ENCODE data around the gene AP2B1.

AP2B1 gene

GRCh38 chr17:35764123-35764991 is 177.2 kb downstream of the AP2B1 start:
- Mint-ChIP-seq H3K36me3 (ENCODE audit: insufficient read depth) (no peaks in the 10 kb centered on the region), H3K4me3 (peak overlapping the region; percentile 87 to 91), H3K27me3 (peaks cover 0 to 15% of the 10 kb centered on the region in 2 donors), H3K27ac (peak overlapping the region in 1 of 2 donors; percentile 34), H3K4me1 (ENCODE audit: low read depth in 2 of 2) (peaks cover 2 to 11% of the 10 kb centered on the region in 2 donors), H3K9me3 (no peaks in the 10 kb centered on the region)
- ATAC-seq (replicated peaks) (peak; percentile 87), DNase-seq (peak; percentile 79 to 86 (median 82))

GRCh38 chr17:35765086-35765710 is 178.1 kb downstream of the AP2B1 start:
- DNase-seq (no peak), ATAC-seq (replicated peaks) (no peak)
- Mint-ChIP-seq H3K27ac (no peak overlapping the region), H3K36me3 (ENCODE audit: insufficient read depth) (no peaks in the 10 kb centered on the region), H3K4me1 (ENCODE audit: low read depth in 2 of 2) (peaks cover 2 to 11% of the 10 kb centered on the region in 2 donors), H3K4me3 (peak overlapping the region; percentile 87 to 91), H3K9me3 (no peaks in the 10 kb centered on the region), H3K27me3 (peaks cover 0 to 19% of the 10 kb centered on the region in 2 donors)

- Mint-ChIP-seq H3K27ac (no peak overlapping the region), H3K4me1 (ENCODE audit: low read depth in 2 of 2) (peaks cover 2 to 11% of the 10 kb centered on the region in 2 donors), H3K9me3 (no peaks in the 10 kb centered on the region), H3K27me3 (peaks cover 0 to 19% of the 10 kb centered on the region in 2 donors), H3K36me3 (ENCODE audit: insufficient read depth) (no peaks in the 10 kb centered on the region), H3K4me3 (peak overlapping the region in 1 of 2 donors; percentile 87)
- DNase-seq (no peak), ATAC-seq (replicated peaks) (no peak)
Observed at GRCh38 chr17:35765756-35766488, 178.8 kb downstream of the AP2B1 start.

DNA sequence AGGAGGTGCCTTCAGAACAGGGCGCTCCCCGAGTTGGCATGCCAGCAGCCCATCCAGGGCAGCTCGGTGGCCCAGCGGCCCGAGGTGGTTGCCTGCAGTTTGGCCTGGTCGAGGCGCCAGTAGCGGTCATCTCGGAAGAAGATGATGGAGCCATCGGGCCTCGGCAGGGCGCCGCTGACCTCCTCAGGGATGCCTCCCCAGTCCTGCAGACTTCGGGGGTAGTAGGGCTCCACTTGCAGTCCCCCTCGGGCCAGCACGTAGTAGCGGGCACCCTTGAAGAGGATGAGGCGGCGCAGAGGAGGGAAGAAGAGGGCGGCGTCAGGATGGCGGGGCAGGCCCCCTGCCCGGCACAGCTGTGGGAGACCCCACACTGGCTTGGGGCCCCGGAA is 179.4 kb downstream of the AP2B1 start:
- Mint-ChIP-seq H3K27me3 (peaks cover 0 to 19% of the 10 kb centered on the region in 2 donors), H3K4me3 (no peak overlapping the region), H3K36me3 (ENCODE audit: insufficient read depth) (no peaks in the 10 kb centered on the region), H3K9me3 (no peaks in the 10 kb centered on the region), H3K4me1 (ENCODE audit: low read depth in 2 of 2) (peaks cover 2 to 11% of the 10 kb centered on the region in 2 donors), H3K27ac (no peak overlapping the region)
- DNase-seq (no peak), ATAC-seq (replicated peaks) (no peak)

DNA sequence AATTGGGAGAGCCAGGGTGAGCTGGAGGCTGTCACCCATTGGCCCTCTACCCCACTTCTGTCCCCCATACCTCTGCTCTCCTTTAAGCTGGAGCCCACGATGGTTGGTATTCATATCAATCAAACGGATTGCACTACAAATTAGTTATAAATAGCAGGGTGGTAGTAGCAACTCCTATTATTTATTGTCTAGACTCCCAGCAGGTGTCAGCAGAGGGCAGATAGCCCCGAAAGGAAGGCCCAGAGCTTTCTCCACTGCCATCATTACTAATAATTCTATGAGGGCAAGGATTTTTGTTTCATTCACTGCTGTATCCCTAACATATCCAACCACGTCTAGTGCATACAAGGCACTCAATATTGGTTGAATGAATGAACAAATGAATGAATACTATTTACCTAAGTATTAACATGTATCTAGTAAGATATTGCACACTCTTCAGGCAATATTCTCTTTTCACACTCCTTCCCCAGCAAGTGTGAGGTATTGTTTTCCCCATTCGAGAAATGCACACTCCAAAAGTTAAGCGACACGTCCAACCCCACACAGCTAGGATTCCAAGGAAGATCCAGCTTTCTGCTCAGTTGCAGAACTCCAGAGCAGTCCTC is 179.9 kb downstream of the AP2B1 start:
- Mint-ChIP-seq H3K9me3 (no peaks in the 10 kb centered on the region), H3K27me3 (peaks cover 2 to 24% of the 10 kb centered on the region in 2 donors), H3K36me3 (ENCODE audit: insufficient read depth) (no peaks in the 10 kb centered on the region), H3K4me1 (ENCODE audit: low read depth in 2 of 2) (peaks cover 2 to 11% of the 10 kb centered on the region in 2 donors), H3K27ac (no peak overlapping the region), H3K4me3 (no peak overlapping the region)
- DNase-seq (peak in 1 of 3 experiments; percentile 25), ATAC-seq (replicated peaks) (no peak)

GRCh38 chr17:35768797-35769196 is 181.7 kb downstream of the AP2B1 start:
- no peak for DNase-seq
- Mint-ChIP-seq H3K4me3 (no peak overlapping the region), H3K27me3 (peaks cover 11 to 41% of the 10 kb centered on the region in 2 donors), H3K36me3 (ENCODE audit: insufficient read depth) (no peaks in the 10 kb centered on the region), H3K4me1 (ENCODE audit: low read depth in 2 of 2) (peaks cover 2 to 11% of the 10 kb centered on the region in 2 donors), H3K27ac (no peak overlapping the region), H3K9me3 (no peaks in the 10 kb centered on the region)
- ATAC-seq (replicated peaks): no peak

- DNase-seq (no peak), ATAC-seq (replicated peaks) (no peak)
- no peaks in the 10 kb centered on the region for H3K9me3 Mint-ChIP-seq
- no peak overlapping the region for H3K4me3 Mint-ChIP-seq
- peaks cover 0 to 4% of the 10 kb centered on the region in 2 donors for H3K4me1 Mint-ChIP-seq (ENCODE audit: low read depth in 2 of 2)
- H3K27me3 Mint-ChIP-seq: peaks cover 11 to 53% of the 10 kb centered on the region in 2 donors
- H3K36me3 Mint-ChIP-seq (ENCODE audit: insufficient read depth): no peaks in the 10 kb centered on the region
- H3K27ac Mint-ChIP-seq: no peak overlapping the region
Observed at GRCh38 chr17:35769895-35770486, 182.9 kb downstream of the AP2B1 start.

- no peak overlapping the region for H3K4me3 Mint-ChIP-seq
- no peak overlapping the region for H3K27ac Mint-ChIP-seq
- H3K27me3 Mint-ChIP-seq: peaks cover 16 to 57% of the 10 kb centered on the region in 2 donors
- H3K4me1 Mint-ChIP-seq (ENCODE audit: low read depth in 2 of 2): no peaks in the 10 kb centered on the region
- ATAC-seq (replicated peaks) (no peak), DNase-seq (no peak)
- no peaks in the 10 kb centered on the region for H3K9me3 Mint-ChIP-seq
- no peaks in the 10 kb centered on the region for H3K36me3 Mint-ChIP-seq (ENCODE audit: insufficient read depth)
Observed at GRCh38 chr17:35773129-35773528, 186.0 kb downstream of the AP2B1 start.

DNA sequence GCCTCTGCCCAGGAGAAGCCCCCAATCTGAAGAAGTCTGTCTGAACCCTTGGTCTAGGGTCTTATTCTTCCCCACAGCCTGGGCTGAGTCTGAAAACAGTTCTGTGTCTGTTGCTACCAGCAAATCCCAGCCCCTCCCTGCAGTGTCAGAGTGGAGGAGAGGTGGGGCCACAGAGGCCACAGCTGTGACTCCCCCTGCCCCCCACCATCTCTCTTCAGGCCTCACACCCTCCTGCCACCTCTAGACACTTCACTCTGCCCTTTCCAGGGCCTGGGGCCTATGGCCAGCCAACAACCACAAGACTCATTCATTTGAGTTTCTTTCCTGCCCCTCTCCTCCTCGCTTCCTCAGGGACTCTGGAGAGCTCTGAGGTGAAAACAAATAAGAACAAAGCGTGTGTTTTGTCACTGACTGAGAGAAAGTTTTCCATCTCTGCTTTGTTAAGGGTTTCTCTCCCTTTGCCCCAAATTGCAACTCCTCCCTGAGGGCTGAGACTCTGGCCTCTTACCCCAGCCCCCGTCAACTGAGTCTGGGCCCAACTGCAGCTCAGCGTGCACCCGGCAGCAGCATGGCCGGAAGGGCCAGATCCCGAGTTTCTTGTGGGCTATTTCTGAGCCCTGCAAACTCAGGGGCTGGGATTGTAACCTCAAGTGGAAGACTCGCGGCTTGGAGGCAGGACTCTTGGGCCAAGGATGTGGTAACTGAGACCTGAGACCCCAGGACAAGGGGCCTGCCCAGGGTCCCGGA is 186.7 kb downstream of the AP2B1 start:
- ATAC-seq (replicated peaks): no peak
- H3K27ac Mint-ChIP-seq: no peak overlapping the region
- H3K4me1 Mint-ChIP-seq (ENCODE audit: low read depth in 2 of 2): no peaks in the 10 kb centered on the region
- no peak overlapping the region for H3K4me3 Mint-ChIP-seq
- H3K9me3 Mint-ChIP-seq: no peaks in the 10 kb centered on the region
- H3K27me3 Mint-ChIP-seq: peaks cover 24 to 61% of the 10 kb centered on the region in 2 donors
- no peak for DNase-seq
- no peaks in the 10 kb centered on the region for H3K36me3 Mint-ChIP-seq (ENCODE audit: insufficient read depth)

DNA sequence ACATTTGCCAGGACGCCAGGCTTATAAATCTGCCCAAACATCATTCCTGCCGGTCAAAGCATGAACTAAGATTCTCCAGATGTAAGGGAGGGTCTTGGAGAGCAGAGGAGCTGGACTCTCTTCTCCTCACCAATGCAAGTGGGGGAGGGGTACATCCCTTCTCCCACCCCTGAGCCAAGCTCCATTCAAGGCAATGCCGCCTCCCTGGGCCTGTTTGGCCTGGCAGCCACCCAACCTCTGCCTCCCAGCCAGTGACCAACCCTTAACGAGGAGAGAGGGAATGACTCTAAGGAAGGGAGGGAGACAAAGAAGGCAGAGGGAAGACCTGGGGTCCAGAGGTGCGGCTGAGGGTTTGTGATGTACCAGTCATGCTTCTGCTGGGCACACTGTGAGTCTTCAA is 187.4 kb downstream of the AP2B1 start:
- Mint-ChIP-seq H3K27ac (no peak overlapping the region), H3K4me3 (no peak overlapping the region), H3K36me3 (ENCODE audit: insufficient read depth) (no peaks in the 10 kb centered on the region), H3K4me1 (ENCODE audit: low read depth in 2 of 2) (no peaks in the 10 kb centered on the region), H3K9me3 (no peaks in the 10 kb centered on the region), H3K27me3 (peaks cover 28 to 61% of the 10 kb centered on the region in 2 donors)
- DNase-seq: no peak
- ATAC-seq (replicated peaks): no peak

DNA sequence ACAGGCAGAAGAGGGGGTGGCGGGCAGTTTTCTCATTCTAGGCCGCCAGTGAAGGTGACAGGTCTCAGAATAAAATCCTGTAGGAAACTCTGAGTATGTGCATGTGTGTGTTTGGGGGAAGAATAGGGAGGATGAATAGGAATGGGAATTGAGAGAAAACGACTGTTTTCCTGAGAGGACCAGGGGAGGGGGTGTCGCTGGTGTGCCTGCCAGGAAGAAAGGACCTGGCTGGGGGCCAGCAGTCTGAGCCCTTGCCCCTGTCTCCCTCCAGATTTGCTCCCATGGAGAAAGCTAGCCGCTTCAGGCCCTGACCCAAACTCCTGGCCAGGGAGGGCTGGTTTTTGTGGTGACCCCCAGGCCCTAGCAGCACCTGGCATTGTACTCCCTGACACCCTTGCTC is 187.9 kb downstream of the AP2B1 start:
- Mint-ChIP-seq H3K27ac (no peak overlapping the region), H3K36me3 (ENCODE audit: insufficient read depth) (no peaks in the 10 kb centered on the region), H3K27me3 (peaks cover 28 to 58% of the 10 kb centered on the region in 2 donors), H3K4me3 (no peak overlapping the region), H3K4me1 (ENCODE audit: low read depth in 2 of 2) (no peaks in the 10 kb centered on the region), H3K9me3 (no peaks in the 10 kb centered on the region)
- no peak for DNase-seq
- no peak for ATAC-seq (replicated peaks)

GRCh38 chr17:35775583-35775982 is 188.5 kb downstream of the AP2B1 start:
- Mint-ChIP-seq H3K27ac (no peak overlapping the region), H3K4me3 (no peak overlapping the region), H3K27me3 (peaks cover 28 to 58% of the 10 kb centered on the region in 2 donors), H3K36me3 (ENCODE audit: insufficient read depth) (no peaks in the 10 kb centered on the region), H3K4me1 (ENCODE audit: low read depth in 2 of 2) (no peaks in the 10 kb centered on the region), H3K9me3 (no peaks in the 10 kb centered on the region)
- ATAC-seq (replicated peaks): no peak
- DNase-seq: no peak
